Stimulated activated CD4-positive, alpha-beta T cell treated with anti-CD3 and anti-CD28 coated beads, Interleukin-15, amount 100 ng/mL, for 1 hour (primary cell): Measurements from ENCODE around the gene CNTN6.
"Not testable (repeated sequence)": the region's sequence is repeated elsewhere in the genome, so short reads cannot be mapped to it uniquely, and the experiment has no call there.

Source experiments
- DNase-seq, 2 donors: peaks; one replicate each; pipeline ENCODE4 v3.0.0-alpha.2; 2020; ENCODE audit warnings: low read depth in 1 of 2, low spot score in 1 of 2

Gene CNTN6

DNA sequence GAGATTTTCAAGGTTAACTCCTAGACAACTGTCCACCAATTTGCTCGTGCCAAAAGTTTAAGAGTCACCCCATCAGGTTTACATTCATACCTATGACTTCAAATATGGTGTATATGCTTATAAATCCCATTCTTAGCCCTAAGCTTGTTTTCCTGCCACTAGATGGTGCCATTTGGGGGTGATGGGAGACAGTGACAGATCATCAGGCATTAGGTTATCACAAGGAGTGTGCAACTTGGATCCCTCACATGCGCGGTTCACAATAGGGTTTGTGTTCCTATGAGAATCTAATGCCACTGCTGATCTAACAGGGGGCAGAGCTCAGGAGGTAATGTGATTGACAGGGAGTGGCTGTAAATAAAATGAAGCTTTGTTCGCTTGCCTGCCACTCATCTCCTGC lies 182.7 kb downstream of the CNTN6 start:
- no peak for DNase-seq

DNA sequence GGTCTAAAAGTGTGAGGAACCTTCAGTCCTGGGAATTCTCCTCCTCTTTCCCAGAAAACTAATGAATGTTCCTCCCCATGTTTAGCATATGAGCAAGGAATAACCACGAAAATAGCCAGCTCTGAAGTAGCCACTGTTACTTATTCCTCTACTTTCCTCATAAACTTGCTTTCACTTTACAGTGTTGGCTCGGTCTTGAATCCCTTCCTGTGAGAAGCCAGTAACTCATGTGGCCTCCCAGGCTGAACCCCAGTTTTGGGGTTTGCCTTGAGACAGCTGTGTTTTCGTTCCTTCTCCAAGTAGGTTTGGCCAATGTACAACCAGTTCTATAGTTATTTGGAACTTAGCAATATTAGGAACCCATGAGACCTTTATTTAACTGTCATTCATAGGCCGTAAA lies 195.0 kb downstream of the CNTN6 start:
- no peak for DNase-seq

DNA sequence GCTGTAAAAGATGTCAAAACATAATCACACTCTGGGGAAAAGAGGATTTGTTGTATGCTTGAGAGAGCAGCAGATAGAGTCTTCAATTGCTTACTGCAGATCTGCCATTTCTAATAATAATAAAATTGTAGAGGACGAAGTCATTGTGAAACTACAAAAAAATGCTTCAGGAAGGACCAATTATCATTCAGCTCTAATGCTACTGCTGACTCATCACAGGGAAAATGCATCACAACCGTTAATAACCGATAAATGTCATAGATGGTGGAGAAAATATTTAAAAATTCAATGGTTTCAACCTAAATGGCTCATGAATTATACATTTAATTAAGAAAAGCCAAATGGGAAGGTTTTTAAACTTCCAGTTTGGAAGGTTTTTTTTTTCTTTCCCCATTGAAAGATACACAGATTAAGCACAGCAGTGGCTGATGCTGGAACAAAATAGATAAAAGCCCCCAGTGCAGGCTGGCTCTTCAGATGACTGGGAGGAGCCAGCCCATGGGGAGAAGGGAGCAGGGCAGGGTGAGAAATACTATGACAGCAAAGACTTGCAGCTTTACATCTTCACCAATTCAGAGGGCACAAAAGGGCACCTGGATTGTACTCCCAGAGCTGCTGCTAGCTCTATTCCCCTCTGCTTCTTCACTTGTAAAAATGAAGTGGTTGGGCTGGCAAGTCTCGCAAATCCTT lies 196.1 kb downstream of the CNTN6 start:
- DNase-seq, result no peak

GRCh38 chr3:1292571-1293071 lies 199.8 kb downstream of the CNTN6 start:
- no peak for DNase-seq

DNA sequence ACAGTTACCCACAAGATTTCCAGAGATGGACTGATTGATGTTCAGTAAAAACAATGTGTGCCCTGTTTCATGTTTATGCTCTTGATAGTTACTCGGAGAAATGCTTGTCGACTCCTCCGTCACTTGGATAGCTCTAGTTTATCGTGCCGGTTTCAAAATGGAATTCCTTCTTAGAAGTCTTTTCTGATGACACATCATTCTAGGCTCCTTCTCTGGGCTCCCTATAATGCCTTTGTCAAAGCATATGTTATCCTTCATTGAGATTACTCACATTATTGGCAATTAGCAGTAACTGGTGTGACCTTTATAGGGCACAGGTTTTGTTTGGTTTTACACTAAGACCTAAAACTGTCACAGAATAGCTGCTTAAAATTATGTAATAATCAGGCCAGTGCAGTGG lies 201.8 kb downstream of the CNTN6 start:
- no peak for DNase-seq

- no peak for DNase-seq
Observed at GRCh38 chr3:1318296-1319005, 225.6 kb downstream of the CNTN6 start.

- DNase-seq, result no peak
Observed at GRCh38 chr3:1326546-1326945, 233.7 kb downstream of the CNTN6 start.

- DNase-seq, result no peak
Observed at GRCh38 chr3:1330107-1330506, 237.3 kb downstream of the CNTN6 start.

DNA sequence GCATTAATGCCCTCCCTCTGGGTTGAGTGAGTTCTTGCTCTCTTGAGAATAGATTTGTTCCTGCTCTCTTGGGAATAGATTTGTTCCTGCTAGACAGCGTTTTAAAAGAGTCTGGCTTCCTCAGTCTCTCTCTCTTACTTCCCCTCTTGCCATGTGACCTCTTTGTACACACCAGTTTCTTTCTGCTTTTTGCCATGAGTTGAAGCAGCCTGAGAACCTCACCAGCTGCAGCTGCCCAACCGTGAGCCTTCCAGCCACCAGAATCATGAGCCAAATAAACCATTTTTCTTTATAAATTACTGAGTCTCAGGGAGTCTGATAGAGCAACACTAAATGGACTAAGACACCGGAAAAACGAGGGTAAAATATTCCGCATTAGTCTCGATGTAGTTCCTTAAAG lies 253.6 kb downstream of the CNTN6 start:
- no peak for DNase-seq

- DNase-seq, result no peak
Observed at GRCh38 chr3:1348547-1348946, 255.7 kb downstream of the CNTN6 start.

GRCh38 chr3:1350885-1351284 lies 258.1 kb downstream of the CNTN6 start:
- no peak for DNase-seq

DNA sequence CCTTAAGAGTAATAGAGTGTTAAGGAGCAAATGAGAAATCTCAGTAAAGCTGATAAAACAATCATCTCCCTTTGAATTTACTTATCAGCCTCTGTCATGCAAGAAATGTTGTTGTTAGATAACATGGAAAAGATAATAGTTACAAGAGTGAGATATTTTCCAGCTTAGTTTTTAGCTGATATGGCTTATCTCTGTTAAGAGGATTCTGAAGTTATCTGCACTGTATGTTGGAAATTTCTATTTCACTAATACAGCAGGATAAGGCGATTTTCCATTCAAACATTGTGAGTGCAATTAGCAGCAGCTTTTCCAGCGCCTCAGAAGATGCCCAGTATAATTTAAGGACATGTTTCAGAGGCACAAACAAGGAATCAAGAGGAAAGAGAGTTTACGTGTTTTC lies 262.9 kb downstream of the CNTN6 start:
- DNase-seq, result no peak

DNA sequence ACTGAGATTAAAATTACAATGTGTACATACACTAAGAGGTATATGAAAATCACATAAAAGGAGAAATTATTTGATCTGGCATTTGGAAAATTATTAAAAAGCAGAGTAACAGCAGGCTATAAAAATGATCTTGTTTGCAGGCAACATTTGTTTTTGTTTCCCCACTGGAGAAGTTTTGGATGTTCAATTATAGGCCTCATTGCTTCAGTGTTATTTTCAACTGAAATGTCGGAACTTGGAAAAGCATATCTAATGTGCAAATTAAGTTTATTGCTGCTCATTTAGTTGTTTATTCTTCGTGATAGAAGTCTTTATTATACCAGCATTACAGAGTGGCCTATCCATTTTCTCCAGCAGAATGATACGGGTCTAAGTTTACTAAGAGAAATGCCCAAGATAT lies 263.3 kb downstream of the CNTN6 start:
- no peak for DNase-seq

DNA sequence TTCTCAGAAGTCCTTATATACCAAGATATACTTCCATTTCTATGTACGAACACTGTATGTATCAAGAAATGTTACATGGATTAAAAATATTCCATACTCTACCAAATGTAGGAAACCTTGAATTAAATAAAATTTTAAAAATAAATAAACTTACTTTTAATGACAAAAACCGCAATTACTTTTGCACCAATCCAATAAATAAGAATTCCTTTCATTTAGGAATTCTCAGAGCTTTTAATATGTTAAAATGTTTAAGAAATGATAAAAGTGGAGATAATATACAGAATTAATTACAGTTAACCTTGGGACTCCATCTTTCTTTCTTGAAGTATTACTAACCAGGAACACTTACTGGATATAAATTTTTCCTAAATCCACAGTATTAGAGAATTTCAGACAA lies 272.7 kb downstream of the CNTN6 start:
- no peak for DNase-seq

GRCh38 chr3:1374471-1374870 lies 281.6 kb downstream of the CNTN6 start:
- DNase-seq, result no peak

DNA sequence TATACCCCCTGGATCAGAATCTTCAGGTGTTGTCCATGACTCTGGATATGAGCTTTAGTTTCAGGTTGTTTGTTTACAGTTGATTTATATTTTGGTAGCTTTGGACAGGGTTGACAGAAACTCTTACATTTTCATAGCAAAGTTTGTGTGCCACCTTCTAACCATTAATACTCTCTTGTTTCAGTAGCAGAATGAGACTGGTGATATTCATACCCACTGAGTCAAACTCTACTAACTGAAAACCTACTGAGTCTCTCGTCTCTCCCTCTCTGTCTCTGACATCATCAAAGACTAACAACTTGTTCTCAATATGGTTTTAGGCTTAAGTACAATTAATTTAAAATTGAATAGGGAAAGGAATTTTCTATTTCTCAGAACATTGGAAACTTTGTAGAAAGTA lies 282.3 kb downstream of the CNTN6 start:
- no peak for DNase-seq

DNA sequence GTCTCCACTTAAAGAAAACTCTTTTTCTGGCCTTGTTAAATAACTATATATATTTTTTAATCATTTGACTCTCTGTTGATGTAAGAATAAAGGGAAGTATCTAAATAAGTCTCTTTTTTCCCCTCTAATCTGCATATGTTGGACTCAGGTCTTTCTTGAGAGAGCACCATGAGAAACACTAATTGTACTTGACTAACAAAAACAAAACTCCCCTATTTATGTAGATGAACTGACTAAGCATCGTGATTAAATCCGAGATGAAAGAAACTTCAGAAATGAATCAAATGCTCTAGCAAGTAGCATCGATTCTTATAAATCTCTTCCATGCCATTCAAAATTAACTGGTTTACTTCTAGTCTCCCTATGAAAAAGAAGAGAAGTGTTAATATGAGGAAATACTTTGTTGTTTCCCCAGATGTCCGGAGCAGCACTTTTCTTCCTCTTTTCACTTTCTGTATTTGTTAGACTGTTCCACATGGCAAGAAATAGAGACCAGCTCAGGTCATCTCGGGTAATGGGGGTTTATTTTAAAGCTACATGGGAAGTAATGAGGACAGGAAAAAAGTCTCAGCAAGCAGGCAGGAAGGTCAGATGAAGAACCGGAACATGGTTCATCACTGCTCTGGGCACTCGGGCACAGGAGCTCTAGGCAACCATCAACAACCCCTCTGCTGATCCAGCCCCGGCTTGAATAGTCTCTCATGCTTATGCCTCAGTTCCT lies 288.3 kb downstream of the CNTN6 start:
- DNase-seq, result no peak

DNA sequence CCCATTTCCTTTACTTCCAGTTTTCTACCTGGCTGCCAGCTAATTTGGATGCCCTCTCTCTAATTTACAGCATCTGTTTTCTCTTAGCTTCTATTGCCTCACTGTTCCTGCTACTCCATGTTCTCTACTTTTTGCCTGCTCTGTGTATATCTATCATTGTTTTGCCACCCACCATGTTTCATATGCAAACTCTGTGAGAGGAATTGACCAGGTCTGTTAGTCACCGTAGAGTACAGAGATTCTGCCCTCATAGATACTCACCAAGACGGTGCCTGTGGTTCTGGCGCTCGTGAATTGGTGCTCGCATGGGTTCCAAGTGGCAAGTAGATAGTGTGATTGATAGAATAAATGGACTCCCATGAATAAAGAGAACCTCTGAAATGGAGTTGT lies 288.8 kb downstream of the CNTN6 start:
- DNase-seq, result no peak

DNA sequence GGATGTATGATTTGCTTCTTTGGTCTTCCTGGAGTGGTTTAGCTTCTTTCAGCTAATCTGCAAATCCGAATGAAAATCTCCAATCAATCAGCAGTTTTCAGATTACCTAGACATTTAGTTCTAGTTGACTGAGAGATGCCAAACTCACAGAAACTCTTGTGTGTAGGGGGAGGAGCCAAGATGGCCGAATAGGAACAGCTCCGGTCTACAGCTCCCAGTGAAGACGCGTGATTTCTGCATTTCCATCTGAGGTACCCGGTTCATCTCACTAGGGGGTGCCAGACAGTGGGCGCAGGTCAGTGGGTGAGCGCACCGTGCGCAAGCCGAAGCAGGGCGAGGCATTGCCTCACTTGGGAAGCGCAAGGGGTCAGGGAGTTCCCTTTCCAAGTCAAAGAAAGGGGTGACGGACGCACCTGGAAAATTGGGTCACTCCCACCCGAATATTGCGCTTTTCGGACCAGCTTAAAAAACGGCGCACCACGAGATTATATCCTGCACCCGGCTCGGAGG lies 294.6 kb downstream of the CNTN6 start:
- DNase-seq, result not testable (repeated sequence)

DNA sequence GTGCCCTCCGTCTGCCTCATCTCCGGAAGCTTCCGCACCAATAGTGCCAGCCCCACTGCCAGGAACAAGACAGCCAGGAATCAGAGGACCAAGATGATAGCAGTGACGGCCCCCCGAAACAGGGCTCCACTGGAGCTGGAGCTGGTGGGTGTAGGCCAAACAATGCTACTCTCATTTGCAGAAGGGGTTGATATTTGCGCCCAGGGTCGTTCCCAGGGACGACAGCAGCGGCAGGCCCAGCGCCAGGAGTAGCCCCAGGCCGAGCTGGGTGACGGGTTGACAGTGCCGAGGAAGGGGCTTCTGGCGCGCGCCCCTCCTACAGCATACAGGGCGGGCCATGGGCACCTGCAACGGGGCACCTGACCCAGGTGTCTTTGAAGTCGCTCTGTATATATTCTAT lies 301.4 kb downstream of the CNTN6 start:
- DNase-seq, result no peak

GRCh38 chr3:1400571-1400970 lies 307.7 kb downstream of the CNTN6 start:
- no peak for DNase-seq
